Measurements from ENCODE around the gene ZNF775.

Gene ZNF775

DNA sequence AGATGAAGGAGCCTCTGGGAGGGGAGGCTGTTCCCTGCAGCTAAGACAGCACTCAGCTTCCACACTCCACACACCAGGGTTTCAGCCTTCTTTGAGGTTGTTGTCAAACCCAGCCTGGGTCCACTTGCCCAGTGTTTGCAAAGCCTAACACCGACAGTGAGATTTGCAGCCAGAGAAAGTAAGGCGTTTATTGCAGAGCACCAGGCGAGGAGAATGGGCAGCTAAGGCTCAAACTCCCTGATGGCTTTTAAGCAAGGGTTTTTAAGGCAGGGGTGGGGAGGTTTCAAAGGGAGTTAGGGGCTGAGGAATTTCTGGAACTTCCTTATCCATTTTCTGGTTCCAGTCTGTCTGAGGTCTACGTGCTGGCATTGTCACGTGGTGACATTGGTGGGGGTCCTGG lies 4.7 kb upstream of the ZNF775 start:
- peaks cover 25% of the 10 kb centered on the region for H3K79me1 ChIP-seq (ENCODE audit: low read length)
- no peak overlapping the region for H3K4me2 ChIP-seq (ENCODE audit: low read length)
- peaks cover 22% of the 10 kb centered on the region for H3K4me1 ChIP-seq (ENCODE audit: control insufficient read depth, low read depth, low read length)
- H4K5ac ChIP-seq (ENCODE audit: low read length): no peak overlapping the region
- WGBS (ENCODE audit: extremely low coverage, insufficient coverage, low lambda C conversion rate): no CpG with 5 or more reads among the region's 5 CpGs
- H3K79me2 ChIP-seq (ENCODE audit: control insufficient read depth, insufficient read depth, low read length): peaks cover 37% of the 10 kb centered on the region
- no peak overlapping the region for H3K23ac ChIP-seq (ENCODE audit: low read length)
- H3K36me3 ChIP-seq (ENCODE audit: control insufficient read depth, insufficient read depth, low read length): peaks cover 3% of the 10 kb centered on the region
- no peak overlapping the region for H2AK5ac ChIP-seq (ENCODE audit: low read length)
- H3K27ac ChIP-seq (ENCODE audit: low read depth, low read length): peak overlapping the region; percentile 83
- no peaks in the 10 kb centered on the region for H3K27me3 ChIP-seq (ENCODE audit: insufficient read depth, low read length, poor library complexity)
- H2BK15ac ChIP-seq (replicated peaks; ENCODE audit: low read depth): no peak overlapping the region
- peak overlapping the region; percentile 17 for H3K56ac ChIP-seq (ENCODE audit: low read length)
- peak overlapping the region; percentile 39 for H3K4ac ChIP-seq (ENCODE audit: low read depth, low read length)
- H2BK120ac ChIP-seq (ENCODE audit: low read depth, low read length): no peak overlapping the region
- no peak overlapping the region for H3K4me3 ChIP-seq (ENCODE audit: low read length)
- H2BK5ac ChIP-seq (ENCODE audit: low read length): peak overlapping the region; percentile 45
- H4K8ac ChIP-seq (ENCODE audit: low read depth, low read length): no peak overlapping the region
- peak overlapping the region; percentile 2 for H3K9ac ChIP-seq (ENCODE audit: low read length)
- peak; percentile 95 for DNase-seq
- H3K18ac ChIP-seq (ENCODE audit: low read length): no peak overlapping the region

DNA sequence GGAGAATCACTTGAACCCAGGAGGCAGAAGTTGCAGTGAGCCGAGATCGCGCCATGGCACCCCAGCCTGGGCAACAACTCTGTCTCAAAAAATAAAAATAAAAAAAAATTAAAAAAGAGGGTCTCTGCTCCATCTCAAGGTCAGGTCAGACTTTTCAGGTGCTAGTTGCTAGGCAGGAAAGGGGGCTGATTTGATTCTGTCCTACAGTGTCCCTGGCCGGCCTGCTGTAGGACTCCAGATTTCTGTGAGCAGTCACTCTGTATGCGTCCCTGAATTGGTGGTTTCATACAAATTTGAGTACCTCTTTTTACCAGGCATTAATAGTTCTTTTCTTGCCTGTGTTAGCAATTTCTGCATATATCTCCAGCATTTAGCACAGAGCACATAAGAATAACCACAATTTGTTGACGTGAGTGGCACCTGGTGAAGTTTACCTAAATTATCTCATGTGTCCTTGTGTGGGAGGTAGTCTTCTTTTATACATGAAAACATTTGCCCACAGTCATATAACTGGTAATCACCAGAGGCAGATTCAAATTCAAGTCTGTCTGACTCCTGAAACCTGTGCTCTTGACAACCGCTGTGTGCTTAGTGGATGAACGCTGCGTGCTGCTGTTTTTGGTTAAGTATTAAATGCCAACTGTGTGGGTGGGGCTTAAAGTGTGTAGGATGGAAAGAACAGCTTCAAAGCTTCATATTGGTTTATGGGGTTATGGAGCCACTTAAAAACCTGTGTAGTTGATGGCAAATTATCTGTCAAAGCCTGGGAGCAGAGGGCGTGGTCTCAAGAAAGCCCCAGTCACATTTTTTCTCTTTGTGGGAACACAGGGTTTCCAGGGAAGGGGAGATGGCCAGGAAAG lies 3.2 kb upstream of the ZNF775 start:
- WGBS (ENCODE audit: extremely low coverage, insufficient coverage, low lambda C conversion rate): no CpG with 5 or more reads among the region's 10 CpGs
- Histone ChIP-seq H3K9ac (ENCODE audit: low read length) (no peak overlapping the region), H4K8ac (ENCODE audit: low read depth, low read length) (no peak overlapping the region), H2BK120ac (ENCODE audit: low read depth, low read length) (no peak overlapping the region), H2BK15ac (replicated peaks; ENCODE audit: low read depth) (no peak overlapping the region), H3K4me3 (ENCODE audit: low read length) (no peak overlapping the region), H3K23ac (ENCODE audit: low read length) (no peak overlapping the region), H3K4me1 (ENCODE audit: control insufficient read depth, low read depth, low read length) (peaks cover 25% of the 10 kb centered on the region), H3K4ac (ENCODE audit: low read depth, low read length) (no peak overlapping the region), H4K5ac (ENCODE audit: low read length) (no peak overlapping the region), H3K18ac (ENCODE audit: low read length) (no peak overlapping the region), H2BK5ac (ENCODE audit: low read length) (no peak overlapping the region), H3K56ac (ENCODE audit: low read length) (peak overlapping the region; percentile 74), H2AK5ac (ENCODE audit: low read length) (no peak overlapping the region), H3K79me2 (ENCODE audit: control insufficient read depth, insufficient read depth, low read length) (peaks cover 31% of the 10 kb centered on the region), H3K27ac (ENCODE audit: low read depth, low read length) (no peak overlapping the region), H3K36me3 (ENCODE audit: control insufficient read depth, insufficient read depth, low read length) (no peaks in the 10 kb centered on the region), H3K27me3 (ENCODE audit: insufficient read depth, low read length, poor library complexity) (no peaks in the 10 kb centered on the region), H3K4me2 (ENCODE audit: low read length) (no peak overlapping the region), H3K79me1 (ENCODE audit: low read length) (peaks cover 20% of the 10 kb centered on the region)
- no peak for DNase-seq

DNA sequence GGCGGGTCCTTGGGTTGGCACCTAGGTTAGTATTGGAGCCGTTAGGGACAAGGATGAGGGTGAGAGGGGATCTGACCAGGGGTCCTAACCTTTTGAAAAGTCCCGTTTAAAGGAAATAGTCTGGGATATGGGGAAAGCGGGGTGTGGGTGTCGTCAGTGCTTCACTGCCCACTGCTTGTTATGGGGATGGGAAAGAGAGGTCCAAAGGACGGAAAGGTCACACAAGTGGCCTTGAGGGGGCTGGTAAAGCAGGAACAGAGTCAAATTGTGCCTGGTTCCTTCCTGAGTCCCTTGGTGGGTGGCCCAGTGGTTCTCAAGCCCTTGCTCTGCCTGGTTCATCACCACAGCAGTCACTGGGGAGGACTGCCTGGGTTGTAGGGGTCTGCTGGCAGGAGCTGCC lies 2.6 kb upstream of the ZNF775 start:
- H3K4me2 ChIP-seq (ENCODE audit: low read length): no peak overlapping the region
- peak overlapping the region; percentile 65 for H2AK5ac ChIP-seq (ENCODE audit: low read length)
- no peak overlapping the region for H3K4me3 ChIP-seq (ENCODE audit: low read length)
- no peaks in the 10 kb centered on the region for H3K36me3 ChIP-seq (ENCODE audit: control insufficient read depth, insufficient read depth, low read length)
- no peak overlapping the region for H3K18ac ChIP-seq (ENCODE audit: low read length)
- no peak overlapping the region for H3K23ac ChIP-seq (ENCODE audit: low read length)
- H3K4ac ChIP-seq (ENCODE audit: low read depth, low read length): no peak overlapping the region
- no peak overlapping the region for H2BK120ac ChIP-seq (ENCODE audit: low read depth, low read length)
- no peak overlapping the region for H3K27ac ChIP-seq (ENCODE audit: low read depth, low read length)
- no CpG with 5 or more reads among the region's 6 CpGs for WGBS (ENCODE audit: extremely low coverage, insufficient coverage, low lambda C conversion rate)
- H3K56ac ChIP-seq (ENCODE audit: low read length): peak overlapping the region; percentile 74
- H4K8ac ChIP-seq (ENCODE audit: low read depth, low read length): no peak overlapping the region
- peaks cover 28% of the 10 kb centered on the region for H3K79me2 ChIP-seq (ENCODE audit: control insufficient read depth, insufficient read depth, low read length)
- no peaks in the 10 kb centered on the region for H3K27me3 ChIP-seq (ENCODE audit: insufficient read depth, low read length, poor library complexity)
- no peak for DNase-seq
- no peak overlapping the region for H2BK5ac ChIP-seq (ENCODE audit: low read length)
- H3K4me1 ChIP-seq (ENCODE audit: control insufficient read depth, low read depth, low read length): peaks cover 29% of the 10 kb centered on the region
- peak overlapping the region; percentile 36 for H3K9ac ChIP-seq (ENCODE audit: low read length)
- H3K79me1 ChIP-seq (ENCODE audit: low read length): peaks cover 24% of the 10 kb centered on the region
- no peak overlapping the region for H4K5ac ChIP-seq (ENCODE audit: low read length)
- no peak overlapping the region for H2BK15ac ChIP-seq (replicated peaks; ENCODE audit: low read depth)

DNA sequence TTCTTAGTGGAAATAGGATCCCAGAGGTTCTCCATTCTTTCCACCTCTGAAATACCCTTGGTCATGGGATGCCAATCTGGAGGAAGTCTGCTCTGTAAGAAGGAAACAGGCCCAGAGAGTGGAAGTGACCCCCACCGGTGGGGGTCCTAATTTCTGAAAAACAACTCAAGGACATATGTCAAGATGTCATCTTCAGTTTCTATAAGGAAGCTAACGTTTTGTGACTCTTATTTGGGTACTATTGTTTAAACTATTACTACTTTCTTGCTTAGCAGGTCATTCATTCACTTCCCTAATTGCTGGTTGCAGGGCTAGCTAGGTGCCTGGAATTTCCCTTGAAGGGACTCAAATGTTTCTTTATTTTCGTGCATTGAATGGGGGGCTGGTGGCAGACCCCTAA lies 1.9 kb upstream of the ZNF775 start:
- Histone ChIP-seq H3K4me1 (ENCODE audit: control insufficient read depth, low read depth, low read length) (peaks cover 29% of the 10 kb centered on the region), H3K27me3 (ENCODE audit: insufficient read depth, low read length, poor library complexity) (no peaks in the 10 kb centered on the region), H2BK120ac (ENCODE audit: low read depth, low read length) (no peak overlapping the region), H3K27ac (ENCODE audit: low read depth, low read length) (peak overlapping the region; percentile 48), H4K5ac (ENCODE audit: low read length) (no peak overlapping the region), H3K18ac (ENCODE audit: low read length) (peak overlapping the region; percentile 18), H3K23ac (ENCODE audit: low read length) (no peak overlapping the region), H2BK5ac (ENCODE audit: low read length) (no peak overlapping the region), H3K4me3 (ENCODE audit: low read length) (no peak overlapping the region), H3K4ac (ENCODE audit: low read depth, low read length) (no peak overlapping the region), H3K79me2 (ENCODE audit: control insufficient read depth, insufficient read depth, low read length) (peaks cover 27% of the 10 kb centered on the region), H3K79me1 (ENCODE audit: low read length) (peaks cover 26% of the 10 kb centered on the region), H3K56ac (ENCODE audit: low read length) (peak overlapping the region; percentile 59), H3K36me3 (ENCODE audit: control insufficient read depth, insufficient read depth, low read length) (no peaks in the 10 kb centered on the region), H3K9ac (ENCODE audit: low read length) (peak overlapping the region; percentile 27), H2BK15ac (replicated peaks; ENCODE audit: low read depth) (no peak overlapping the region), H2AK5ac (ENCODE audit: low read length) (no peak overlapping the region), H3K4me2 (ENCODE audit: low read length) (no peak overlapping the region), H4K8ac (ENCODE audit: low read depth, low read length) (no peak overlapping the region)
- WGBS (ENCODE audit: extremely low coverage, insufficient coverage, low lambda C conversion rate): no CpG with 5 or more reads among the region's 3 CpGs
- no peak for DNase-seq

DNA sequence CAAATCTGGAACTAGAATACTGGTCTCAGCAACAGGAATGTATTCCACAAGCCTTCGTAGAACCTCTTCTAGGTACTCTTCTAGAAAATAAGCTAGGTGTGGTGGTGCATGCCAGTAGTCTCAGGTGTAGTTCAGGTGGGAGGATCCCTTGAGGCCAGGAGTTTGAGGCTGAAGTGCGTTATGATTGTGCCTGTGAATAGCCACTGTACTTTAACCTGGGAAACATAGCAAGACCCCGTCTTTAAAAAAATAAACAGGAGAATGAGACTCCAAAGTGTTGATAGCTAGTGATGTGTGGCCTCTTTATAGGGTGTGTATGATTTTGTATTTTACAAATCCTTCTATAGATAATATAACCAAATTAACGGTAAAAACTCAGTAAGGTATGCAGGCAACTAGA lies 1.5 kb upstream of the ZNF775 start:
- no peak overlapping the region for H2BK5ac ChIP-seq (ENCODE audit: low read length)
- no peaks in the 10 kb centered on the region for H3K27me3 ChIP-seq (ENCODE audit: insufficient read depth, low read length, poor library complexity)
- H3K23ac ChIP-seq (ENCODE audit: low read length): no peak overlapping the region
- no peak overlapping the region for H3K4ac ChIP-seq (ENCODE audit: low read depth, low read length)
- peak overlapping the region; percentile 27 for H3K9ac ChIP-seq (ENCODE audit: low read length)
- H3K27ac ChIP-seq (ENCODE audit: low read depth, low read length): peak overlapping the region; percentile 48
- H3K4me3 ChIP-seq (ENCODE audit: low read length): no peak overlapping the region
- DNase-seq: no peak
- H3K4me1 ChIP-seq (ENCODE audit: control insufficient read depth, low read depth, low read length): peaks cover 29% of the 10 kb centered on the region
- H3K79me1 ChIP-seq (ENCODE audit: low read length): peaks cover 26% of the 10 kb centered on the region
- H3K18ac ChIP-seq (ENCODE audit: low read length): peak overlapping the region; percentile 18
- no peak overlapping the region for H2BK120ac ChIP-seq (ENCODE audit: low read depth, low read length)
- H3K4me2 ChIP-seq (ENCODE audit: low read length): no peak overlapping the region
- H3K79me2 ChIP-seq (ENCODE audit: control insufficient read depth, insufficient read depth, low read length): peaks cover 28% of the 10 kb centered on the region
- H4K5ac ChIP-seq (ENCODE audit: low read length): no peak overlapping the region
- peak overlapping the region; percentile 59 for H3K56ac ChIP-seq (ENCODE audit: low read length)
- WGBS (ENCODE audit: extremely low coverage, insufficient coverage, low lambda C conversion rate): no CpG with 5 or more reads among the region's 4 CpGs
- H3K36me3 ChIP-seq (ENCODE audit: control insufficient read depth, insufficient read depth, low read length): no peaks in the 10 kb centered on the region
- no peak overlapping the region for H4K8ac ChIP-seq (ENCODE audit: low read depth, low read length)
- no peak overlapping the region for H2AK5ac ChIP-seq (ENCODE audit: low read length)
- no peak overlapping the region for H2BK15ac ChIP-seq (replicated peaks; ENCODE audit: low read depth)

All from mesendoderm (in vitro differentiated cells).